ENCODE measurements around the gene FAM168B. TPM values are rescaled to one million over a fixed set of nuclear protein-coding genes. Genes with fewer than 3 reads are reported as not detected.

The FAM168B gene
- polyA plus RNA-seq, 1 of the 3 experiments (the other 2 are of a cell fraction), result 72.7 TPM

DNA sequence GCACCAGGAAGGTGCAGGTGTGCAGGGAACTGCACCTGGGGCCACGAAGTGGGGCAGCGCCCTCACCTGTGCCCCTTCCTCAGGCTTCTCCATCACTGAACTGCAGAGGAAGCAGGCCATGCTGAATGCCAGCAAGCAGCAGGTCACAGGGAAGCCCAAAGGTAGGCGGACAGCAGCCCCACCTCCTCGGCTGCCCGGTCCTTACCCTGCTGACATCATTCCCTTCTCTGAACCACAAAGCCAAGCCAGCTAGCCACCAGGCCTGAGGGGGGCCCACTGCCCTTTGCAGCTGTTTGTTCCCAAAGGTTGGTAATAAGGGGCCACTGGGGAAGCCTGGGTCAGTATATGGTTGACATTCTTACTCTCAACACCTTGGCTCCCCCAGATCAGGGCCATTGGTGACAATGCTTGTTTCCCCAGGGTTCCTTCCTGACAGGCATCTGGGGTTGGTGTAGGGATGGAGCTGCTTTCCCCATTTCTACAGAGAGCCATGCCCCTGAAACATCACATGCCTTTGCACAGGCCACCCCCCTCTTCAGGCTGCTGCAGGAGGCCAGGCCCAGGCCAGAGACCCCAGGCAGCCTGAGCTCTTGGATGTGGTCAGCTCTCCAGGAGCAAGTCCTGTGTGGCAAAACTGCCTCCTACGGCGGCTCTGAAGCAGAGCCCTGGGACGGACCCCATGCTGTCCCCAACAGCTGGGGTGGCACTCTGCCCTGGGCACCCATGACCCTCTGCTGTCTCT lies 47.8 kb downstream of the FAM168B start (continued):
- TF ChIP-seq YY1 (IDR thresholded peaks at IDR 0.05; ENCODE audit: low read depth), result no peak
- TF ChIP-seq, protein P1, sequence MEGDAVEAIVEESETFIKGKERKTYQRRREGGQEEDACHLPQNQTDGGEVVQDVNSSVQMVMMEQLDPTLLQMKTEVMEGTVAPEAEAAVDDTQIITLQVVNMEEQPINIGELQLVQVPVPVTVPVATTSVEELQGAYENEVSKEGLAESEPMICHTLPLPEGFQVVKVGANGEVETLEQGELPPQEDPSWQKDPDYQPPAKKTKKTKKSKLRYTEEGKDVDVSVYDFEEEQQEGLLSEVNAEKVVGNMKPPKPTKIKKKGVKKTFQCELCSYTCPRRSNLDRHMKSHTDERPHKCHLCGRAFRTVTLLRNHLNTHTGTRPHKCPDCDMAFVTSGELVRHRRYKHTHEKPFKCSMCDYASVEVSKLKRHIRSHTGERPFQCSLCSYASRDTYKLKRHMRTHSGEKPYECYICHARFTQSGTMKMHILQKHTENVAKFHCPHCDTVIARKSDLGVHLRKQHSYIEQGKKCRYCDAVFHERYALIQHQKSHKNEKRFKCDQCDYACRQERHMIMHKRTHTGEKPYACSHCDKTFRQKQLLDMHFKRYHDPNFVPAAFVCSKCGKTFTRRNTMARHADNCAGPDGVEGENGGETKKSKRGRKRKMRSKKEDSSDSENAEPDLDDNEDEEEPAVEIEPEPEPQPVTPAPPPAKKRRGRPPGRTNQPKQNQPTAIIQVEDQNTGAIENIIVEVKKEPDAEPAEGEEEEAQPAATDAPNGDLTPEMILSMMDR (IDR thresholded peaks at IDR 0.05), result no peak

DNA sequence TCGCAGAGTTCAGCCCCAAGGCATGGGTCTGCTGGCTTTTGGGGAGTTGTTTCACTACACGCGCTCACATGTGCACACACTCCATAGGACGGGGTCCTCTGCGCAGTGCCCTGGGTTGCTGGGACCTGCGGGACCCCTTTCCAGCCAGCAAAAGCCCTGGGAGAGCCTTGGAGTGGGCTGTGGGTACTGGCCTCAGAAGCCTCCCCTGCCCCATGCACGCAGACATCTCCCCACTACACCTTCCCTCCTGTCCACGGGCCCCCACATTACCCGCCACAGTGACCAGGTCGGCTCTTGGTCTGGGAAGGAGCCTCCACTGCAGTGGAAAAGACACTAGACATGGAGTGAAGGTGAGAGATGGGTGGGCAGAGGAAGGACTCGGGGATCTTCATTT lies 48.5 kb downstream of the FAM168B start:
- H3K27me3 ChIP-seq (ENCODE audit: insufficient read depth), result no peaks in the 10 kb centered on the region
- peaks cover 16 to 38% of the 10 kb centered on the region in 2 experiments for H3K36me3 ChIP-seq (replicated peaks in 1 of 2; ENCODE audit: control insufficient read depth in 1 of 2, insufficient read depth in 2 of 2, low read length in 1 of 2)
- no peak for DNase-seq
- H2AFZ ChIP-seq (ENCODE audit: low read depth), result no peak overlapping the region
- no peaks in the 10 kb centered on the region for H3F3A ChIP-seq (replicated peaks; ENCODE audit: insufficient read depth)
- peaks cover 8% of the 10 kb centered on the region; the same call in 1 of the 2 replicates for H3K79me2 ChIP-seq (ENCODE audit: insufficient read depth)
- CTCF ChIA-PET, result no interaction called here
- POLR2A ChIA-PET, result no interaction called here
- 91% methylated on average over 11 of the region's 11 CpGs for WGBS (ENCODE audit: low lambda C conversion rate)
- peaks cover 25% of the 10 kb centered on the region for H4K20me1 ChIP-seq (ENCODE audit: insufficient read depth)
- no peak overlapping the region for H3K9ac ChIP-seq
- no peak overlapping the region for H3K27ac ChIP-seq (ENCODE audit: low read depth in 2 of 2, low read length in 1 of 2)
- TF ChIP-seq EZH2phosphoT487 (IDR thresholded peaks at IDR 0.05; ENCODE audit: borderline replicate concordance, low read depth) (no peak), FOXJ3 (CRISPR knock-in tag; IDR thresholded peaks at IDR 0.05) (no peak), RAD21 (IDR thresholded peaks at IDR 0.05; ENCODE audit: low read length) (no peak), RFX5 (IDR thresholded peaks at IDR 0.05; ENCODE audit: low read length) (no peak), GATA2 (CRISPR knock-in tag; IDR thresholded peaks at IDR 0.05) (no peak), EP300 (IDR thresholded peaks at IDR 0.05; ENCODE audit: borderline replicate concordance in 1 of 2, low read depth in 1 of 2, low read length in 1 of 2) (no peak), CHD2 (IDR thresholded peaks at IDR 0.05; ENCODE audit: low read length, partially characterized antibody) (no peak), MEF2A (IDR thresholded peaks at IDR 0.05; ENCODE audit: borderline replicate concordance, low read depth) (no peak), NRF1 (IDR thresholded peaks at IDR 0.05; ENCODE audit: low read depth, low read length) (no peak)
- TF ChIP-seq, protein P1 (IDR thresholded peaks at IDR 0.05), result no peak
- TF ChIP-seq, protein P2, sequence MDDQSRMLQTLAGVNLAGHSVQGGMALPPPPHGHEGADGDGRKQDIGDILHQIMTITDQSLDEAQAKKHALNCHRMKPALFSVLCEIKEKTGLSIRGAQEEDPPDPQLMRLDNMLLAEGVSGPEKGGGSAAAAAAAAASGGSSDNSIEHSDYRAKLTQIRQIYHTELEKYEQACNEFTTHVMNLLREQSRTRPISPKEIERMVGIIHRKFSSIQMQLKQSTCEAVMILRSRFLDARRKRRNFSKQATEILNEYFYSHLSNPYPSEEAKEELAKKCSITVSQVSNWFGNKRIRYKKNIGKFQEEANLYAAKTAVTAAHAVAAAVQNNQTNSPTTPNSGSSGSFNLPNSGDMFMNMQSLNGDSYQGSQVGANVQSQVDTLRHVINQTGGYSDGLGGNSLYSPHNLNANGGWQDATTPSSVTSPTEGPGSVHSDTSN (IDR thresholded peaks at IDR 0.05), result no peak
- no peaks in the 10 kb centered on the region for H3K9me2 ChIP-seq
- peaks cover 0 to 58% of the 10 kb centered on the region in 2 experiments; a peak in 1 of 4 replicates for H3K4me1 ChIP-seq (ENCODE audit: control insufficient read depth in 1 of 2, insufficient read depth in 2 of 2, low read depth in 1 of 2, low read length in 1 of 2)
- no peak overlapping the region for H3K4me3 ChIP-seq (ENCODE audit: low read depth in 2 of 2, low read length in 1 of 2)
- H3K4me2 ChIP-seq, result no peak overlapping the region
- H3K9me3 ChIP-seq, result no peaks in the 10 kb centered on the region

Measured in SK-N-SH (cell line).